ENCODE measurements around the gene PPDPF.

GRCh38 chr20:63493563-63494020, 27.0 kb upstream of the PPDPF start:
- TF ChIP-seq CTCF (IDR thresholded peaks at IDR 0.05; ENCODE audit: low read depth, low read length) (no peak), POLR2A (IDR thresholded peaks at IDR 0.05; ENCODE audit: extremely low read depth, insufficient read length) (no peak), MYC (IDR thresholded peaks at IDR 0.05; ENCODE audit: low read depth, low read length) (no peak), MAX (IDR thresholded peaks at IDR 0.05; ENCODE audit: low read depth, low read length) (no peak)
